ENCODE measurements around the gene ACTL6B. TPM values are rescaled to one million over a fixed set of nuclear protein-coding genes. Genes with fewer than 3 reads are reported as not detected.

Gene ACTL6B
- polyA plus RNA-seq, 4 donors = 0.17 TPM; not detected in 3

- no peak for DNase-seq (ENCODE audit: low read depth in 4 of 4, low spot score in 2 of 4)
These were observed 51.9 kb downstream of the ACTL6B start for GRCh38 chr7:100604028-100604975.

GRCh38 chr7:100603726-100604027, 52.6 kb downstream of the ACTL6B start:
- no peak for DNase-seq (ENCODE audit: low read depth in 4 of 4, low spot score in 2 of 4)

GRCh38 chr7:100602889-100603725, 53.1 kb downstream of the ACTL6B start:
- no peak for DNase-seq (ENCODE audit: low read depth in 4 of 4, low spot score in 2 of 4)

GRCh38 chr7:100600730-100601038, 55.6 kb downstream of the ACTL6B start:
- DNase-seq (ENCODE audit: low read depth in 4 of 4, low spot score in 2 of 4) = no peak

- DNase-seq (ENCODE audit: low read depth in 4 of 4, low spot score in 2 of 4) = no peak
These were observed 56.1 kb downstream of the ACTL6B start for GRCh38 chr7:100599911-100600729.

GRCh38 chr7:100598425-100598824, 57.8 kb downstream of the ACTL6B start:
- no peak for DNase-seq (ENCODE audit: low read depth in 4 of 4, low spot score in 2 of 4)

- DNase-seq (ENCODE audit: low read depth in 4 of 4, low spot score in 2 of 4) = no peak
These were observed 61.1 kb downstream of the ACTL6B start for GRCh38 chr7:100595188-100595587.

Other genes starting within 250 kb of the ACTL6B start
- 1 to 10 TPM; 4.6 to 7.7 (median 6.6) TPM for gene ZCWPW1, start 227.7 kb downstream of the ACTL6B start, polyA plus RNA-seq (ENCODE audit: insufficient read length in 4 of 4)
- 10 to 100 TPM; 52.4 to 69.2 (median 56.7) TPM for gene MEPCE, start 226.6 kb downstream of the ACTL6B start, polyA plus RNA-seq (ENCODE audit: insufficient read length in 4 of 4)
- gene PPP1R35, start 220.0 kb downstream of the ACTL6B start, polyA plus RNA-seq (ENCODE audit: insufficient read length in 4 of 4) = 10 to 100 TPM; 15.4 to 28.1 (median 21.1) TPM
- gene SPACDR, start 192.2 kb downstream of the ACTL6B start, polyA plus RNA-seq (ENCODE audit: insufficient read length in 4 of 4) = 1 to 10 TPM in 2 of 4 donors, under 1 TPM in 2; 0.75 to 3.4 (median 1.3) TPM
- 10 to 100 TPM; 32.3 to 61.0 (median 48.2) TPM for gene TSC22D4, start 177.2 kb downstream of the ACTL6B start, polyA plus RNA-seq (ENCODE audit: insufficient read length in 4 of 4)
- 1 to 10 TPM; 1.8 to 3.7 (median 2.5) TPM for gene NYAP1, start 172.5 kb downstream of the ACTL6B start, polyA plus RNA-seq (ENCODE audit: insufficient read length in 4 of 4)
- gene AGFG2, start 117.2 kb downstream of the ACTL6B start, polyA plus RNA-seq (ENCODE audit: insufficient read length in 4 of 4) = 10 to 100 TPM; 10.8 to 17.7 (median 14.3) TPM
- gene SAP25, start 82.5 kb downstream of the ACTL6B start, polyA plus RNA-seq (ENCODE audit: insufficient read length in 4 of 4) = 10 to 100 TPM in 1 of 4 donors, 1 to 10 TPM in 3; 1.3 to 11.0 (median 4.6) TPM
- 10 to 100 TPM; 25.9 to 55.9 (median 47.4) TPM for gene LRCH4, start 70.3 kb downstream of the ACTL6B start, polyA plus RNA-seq (ENCODE audit: insufficient read length in 4 of 4)
- 1 to 10 TPM; 1.6 to 3.2 (median 2.5) TPM for gene FBXO24, start 70.1 kb downstream of the ACTL6B start, polyA plus RNA-seq (ENCODE audit: insufficient read length in 4 of 4)
- 100 to 1,000 TPM in 3 of 4 donors, 10 to 100 TPM in 1; 97.8 to 184 (median 137) TPM for gene PCOLCE, start 54.1 kb downstream of the ACTL6B start, polyA plus RNA-seq (ENCODE audit: insufficient read length in 4 of 4)
- 10 to 100 TPM; 22.9 to 35.8 (median 29.9) TPM for gene MOSPD3, start 43.9 kb downstream of the ACTL6B start, polyA plus RNA-seq (ENCODE audit: insufficient read length in 4 of 4)
- gene TFR2, start 14.9 kb downstream of the ACTL6B start, polyA plus RNA-seq (ENCODE audit: insufficient read length in 4 of 4) = 1 to 10 TPM in 2 of 4 donors, under 1 TPM in 2; 0.70 to 2.4 (median 1.1) TPM
- 100 to 1,000 TPM; 177 to 240 (median 204) TPM for gene GNB2, start 17.3 kb upstream of the ACTL6B start, polyA plus RNA-seq (ENCODE audit: insufficient read length in 4 of 4)
- gene GIGYF1, start 37.8 kb upstream of the ACTL6B start, polyA plus RNA-seq (ENCODE audit: insufficient read length in 4 of 4) = 10 to 100 TPM; 25.7 to 70.4 (median 48.9) TPM
- gene POP7, start 49.7 kb upstream of the ACTL6B start, polyA plus RNA-seq (ENCODE audit: insufficient read length in 4 of 4) = 10 to 100 TPM; 22.9 to 40.8 (median 26.9) TPM
- under 1 TPM in 3 of 4 donors, not detected in 1; 0.10 to 0.17 (median 0.12) TPM for gene EPO, start 64.0 kb upstream of the ACTL6B start, polyA plus RNA-seq (ENCODE audit: insufficient read length in 4 of 4)
- gene ZAN, start 77.1 kb upstream of the ACTL6B start, polyA plus RNA-seq (ENCODE audit: insufficient read length in 4 of 4) = under 1 TPM in 3 of 4 donors, not detected in 1; 0.03 to 0.05 (median 0.04) TPM
- gene EPHB4, start 171.1 kb upstream of the ACTL6B start, polyA plus RNA-seq (ENCODE audit: insufficient read length in 4 of 4) = 10 to 100 TPM; 83.9 to 98.8 (median 90.8) TPM
- gene SLC12A9, start 196.3 kb upstream of the ACTL6B start, polyA plus RNA-seq (ENCODE audit: insufficient read length in 4 of 4) = 10 to 100 TPM; 18.6 to 42.2 (median 31.9) TPM
- gene TRIP6, start 210.9 kb upstream of the ACTL6B start, polyA plus RNA-seq (ENCODE audit: insufficient read length in 4 of 4) = 100 to 1,000 TPM in 1 of 4 donors, 10 to 100 TPM in 3; 67.7 to 108 (median 89.7) TPM
- 100 to 1,000 TPM; 144 to 219 (median 178) TPM for gene SRRT, start 218.7 kb upstream of the ACTL6B start, polyA plus RNA-seq (ENCODE audit: insufficient read length in 4 of 4)
- gene UFSP1, start 233.3 kb upstream of the ACTL6B start, polyA plus RNA-seq (ENCODE audit: insufficient read length in 4 of 4) = 1 to 10 TPM; 1.4 to 4.1 (median 2.4) TPM
- gene ACHE, start 239.4 kb upstream of the ACTL6B start, polyA plus RNA-seq (ENCODE audit: insufficient read length in 4 of 4) = 1 to 10 TPM; 3.8 to 5.6 (median 4.9) TPM

All from left renal cortex interstitium (tissue), 4 donors.